ENCODE results near the gene SPAM1.
"Not testable (repeated sequence)": the region's sequence is repeated elsewhere in the genome, so short reads cannot be mapped to it uniquely, and the experiment has no call there.

Gene SPAM1, protein sequence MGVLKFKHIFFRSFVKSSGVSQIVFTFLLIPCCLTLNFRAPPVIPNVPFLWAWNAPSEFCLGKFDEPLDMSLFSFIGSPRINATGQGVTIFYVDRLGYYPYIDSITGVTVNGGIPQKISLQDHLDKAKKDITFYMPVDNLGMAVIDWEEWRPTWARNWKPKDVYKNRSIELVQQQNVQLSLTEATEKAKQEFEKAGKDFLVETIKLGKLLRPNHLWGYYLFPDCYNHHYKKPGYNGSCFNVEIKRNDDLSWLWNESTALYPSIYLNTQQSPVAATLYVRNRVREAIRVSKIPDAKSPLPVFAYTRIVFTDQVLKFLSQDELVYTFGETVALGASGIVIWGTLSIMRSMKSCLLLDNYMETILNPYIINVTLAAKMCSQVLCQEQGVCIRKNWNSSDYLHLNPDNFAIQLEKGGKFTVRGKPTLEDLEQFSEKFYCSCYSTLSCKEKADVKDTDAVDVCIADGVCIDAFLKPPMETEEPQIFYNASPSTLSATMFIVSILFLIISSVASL

GRCh38 chr7:123924941-123925340 is at the start of gene SPAM1:
SPAM1 (plus strand) TSS chr7:123925241; CDS start chr7:123953571, 28,330 bp downstream.
- in situ Hi-C loops (cut with MboI; ENCODE audit: low sequenced_read_pairs), result no loop called here

GRCh38 chr7:123876557-123877256 is 48.3 kb upstream of the SPAM1 start:
- in situ Hi-C loops (cut with MboI; ENCODE audit: low sequenced_read_pairs), result no loop called here

- in situ Hi-C loops (cut with MboI; ENCODE audit: low sequenced_read_pairs), result no loop called here
Measured at GRCh38 chr7:123879628-123880027, 45.4 kb upstream of the SPAM1 start.

- in situ Hi-C loops (cut with MboI; ENCODE audit: low sequenced_read_pairs), result no loop called here
Measured at GRCh38 chr7:123881300-123881699, 43.7 kb upstream of the SPAM1 start.

- in situ Hi-C loops (cut with MboI; ENCODE audit: low sequenced_read_pairs), result no loop called here
Measured at GRCh38 chr7:123883154-123883553, 41.9 kb upstream of the SPAM1 start.

GRCh38 chr7:123888192-123888591 is 36.8 kb upstream of the SPAM1 start:
- in situ Hi-C loops (cut with MboI; ENCODE audit: low sequenced_read_pairs), result no loop called here

DNA sequence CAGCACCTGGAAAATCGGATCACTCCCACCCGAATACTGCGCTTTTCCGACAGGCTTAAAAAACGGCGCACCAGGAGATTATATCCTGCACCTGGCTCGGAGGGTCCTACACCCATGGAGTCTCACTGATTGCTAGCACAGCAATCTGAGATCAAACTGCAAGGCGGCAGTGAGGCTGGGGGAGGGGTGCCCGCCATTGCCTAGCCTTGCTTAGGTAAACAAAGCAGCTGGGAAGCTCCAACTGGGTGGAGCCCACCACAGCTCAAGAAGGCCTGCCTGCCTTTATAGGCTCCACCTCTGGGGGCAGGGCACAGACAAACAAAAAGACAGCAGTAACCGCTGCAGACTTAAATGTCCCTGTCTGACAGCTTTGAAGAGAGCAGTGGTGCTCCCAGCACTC is 30.3 kb upstream of the SPAM1 start:
- in situ Hi-C loops (cut with MboI; ENCODE audit: low sequenced_read_pairs), result not testable (repeated sequence)

DNA sequence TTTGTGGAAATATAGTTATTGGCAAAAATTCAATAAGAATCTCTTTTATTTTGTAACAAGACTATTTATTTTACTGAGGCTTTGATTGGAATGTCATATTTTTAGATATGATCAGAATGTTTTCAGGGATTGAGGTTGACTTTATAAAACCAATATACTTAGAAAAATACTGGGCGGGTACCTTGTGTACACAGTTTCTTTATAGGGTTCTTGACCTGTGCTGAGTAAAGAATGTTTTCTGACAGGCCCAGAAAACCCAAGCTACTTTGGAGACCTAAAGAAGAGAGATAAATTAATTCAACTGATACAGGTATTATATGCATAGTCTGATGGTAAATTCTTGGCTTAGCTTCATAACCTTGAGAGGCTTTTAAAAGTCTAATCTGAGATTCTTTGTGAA is 23.9 kb upstream of the SPAM1 start:
- in situ Hi-C loops (cut with MboI; ENCODE audit: low sequenced_read_pairs), result no loop called here

- in situ Hi-C loops (cut with MboI; ENCODE audit: low sequenced_read_pairs), result no loop called here
Measured at GRCh38 chr7:123905714-123906113, 19.3 kb upstream of the SPAM1 start.

DNA sequence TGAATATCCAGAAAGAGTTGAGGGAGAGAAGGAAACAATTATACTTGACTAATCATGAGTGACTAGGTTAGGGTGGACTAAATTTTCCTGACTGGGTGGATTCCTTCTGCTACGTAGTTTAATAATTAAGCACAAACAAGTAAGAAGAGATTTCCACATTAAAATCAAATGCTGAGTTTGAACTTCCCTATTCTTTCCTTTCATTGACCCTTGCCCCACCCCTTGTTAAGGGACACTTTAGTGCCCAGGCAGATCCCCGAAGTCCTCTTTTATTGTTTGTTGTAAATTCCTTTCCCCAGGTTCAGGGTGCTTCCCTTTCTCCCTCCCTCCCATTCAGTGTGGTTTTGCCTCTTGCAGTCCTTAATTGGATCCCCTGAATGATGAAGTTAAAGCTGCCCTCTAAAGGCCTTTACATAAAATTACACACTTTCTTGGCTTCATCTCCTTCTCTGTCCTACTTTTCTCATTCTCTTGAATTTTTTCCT is 8.8 kb upstream of the SPAM1 start:
- in situ Hi-C loops (cut with MboI; ENCODE audit: low sequenced_read_pairs), result no loop called here

GRCh38 chr7:123917878-123918277 is 7.2 kb upstream of the SPAM1 start:
- in situ Hi-C loops (cut with MboI; ENCODE audit: low sequenced_read_pairs), result no loop called here

- in situ Hi-C loops (cut with MboI; ENCODE audit: low sequenced_read_pairs), result no loop called here
Measured at GRCh38 chr7:123918309-123918708, 6.7 kb upstream of the SPAM1 start.

GRCh38 chr7:123923599-123923998 is 1.4 kb upstream of the SPAM1 start:
- in situ Hi-C loops (cut with MboI; ENCODE audit: low sequenced_read_pairs), result no loop called here

DNA sequence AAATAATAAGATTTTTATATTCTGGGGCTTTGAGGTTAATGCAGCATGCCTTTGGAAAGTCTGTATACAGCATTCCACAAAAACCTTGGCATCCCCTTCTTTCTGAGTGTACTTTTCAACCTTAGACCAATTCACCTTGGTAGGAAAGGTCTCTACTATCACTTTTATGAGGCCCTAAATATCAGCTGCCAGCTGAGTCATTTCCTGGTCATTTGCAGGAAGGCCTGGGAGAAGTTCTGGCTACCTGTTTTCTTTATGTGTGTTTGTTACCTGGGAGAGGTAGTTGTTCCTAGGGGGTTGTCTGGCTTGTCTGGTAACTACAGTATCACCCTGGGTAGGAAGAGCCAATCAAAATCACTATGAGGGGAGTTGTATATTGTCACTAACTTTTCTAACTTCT is 4.1 kb downstream of the SPAM1 start:
- in situ Hi-C loops (cut with MboI; ENCODE audit: low sequenced_read_pairs), result no loop called here

DNA sequence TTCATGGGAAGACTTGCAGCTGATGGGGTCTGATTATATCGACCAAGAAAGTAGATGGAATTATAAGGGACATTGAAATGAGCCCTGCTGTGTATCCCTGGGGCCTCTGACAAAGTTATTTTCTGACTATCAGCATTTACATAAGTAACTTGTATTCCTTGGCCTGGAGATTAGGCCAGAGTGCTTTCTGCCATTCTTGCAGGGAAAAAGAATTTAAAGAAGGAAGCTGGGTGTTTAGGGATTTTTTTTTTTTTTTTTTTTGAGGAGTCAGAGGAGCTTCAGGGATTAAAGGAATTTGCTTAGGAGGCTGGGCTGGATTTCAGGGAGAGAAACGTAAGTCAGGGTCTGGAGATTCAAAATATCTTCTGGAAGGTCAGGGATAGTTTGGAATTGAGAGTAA is 4.6 kb downstream of the SPAM1 start:
- in situ Hi-C loops (cut with MboI; ENCODE audit: low sequenced_read_pairs), result no loop called here

DNA sequence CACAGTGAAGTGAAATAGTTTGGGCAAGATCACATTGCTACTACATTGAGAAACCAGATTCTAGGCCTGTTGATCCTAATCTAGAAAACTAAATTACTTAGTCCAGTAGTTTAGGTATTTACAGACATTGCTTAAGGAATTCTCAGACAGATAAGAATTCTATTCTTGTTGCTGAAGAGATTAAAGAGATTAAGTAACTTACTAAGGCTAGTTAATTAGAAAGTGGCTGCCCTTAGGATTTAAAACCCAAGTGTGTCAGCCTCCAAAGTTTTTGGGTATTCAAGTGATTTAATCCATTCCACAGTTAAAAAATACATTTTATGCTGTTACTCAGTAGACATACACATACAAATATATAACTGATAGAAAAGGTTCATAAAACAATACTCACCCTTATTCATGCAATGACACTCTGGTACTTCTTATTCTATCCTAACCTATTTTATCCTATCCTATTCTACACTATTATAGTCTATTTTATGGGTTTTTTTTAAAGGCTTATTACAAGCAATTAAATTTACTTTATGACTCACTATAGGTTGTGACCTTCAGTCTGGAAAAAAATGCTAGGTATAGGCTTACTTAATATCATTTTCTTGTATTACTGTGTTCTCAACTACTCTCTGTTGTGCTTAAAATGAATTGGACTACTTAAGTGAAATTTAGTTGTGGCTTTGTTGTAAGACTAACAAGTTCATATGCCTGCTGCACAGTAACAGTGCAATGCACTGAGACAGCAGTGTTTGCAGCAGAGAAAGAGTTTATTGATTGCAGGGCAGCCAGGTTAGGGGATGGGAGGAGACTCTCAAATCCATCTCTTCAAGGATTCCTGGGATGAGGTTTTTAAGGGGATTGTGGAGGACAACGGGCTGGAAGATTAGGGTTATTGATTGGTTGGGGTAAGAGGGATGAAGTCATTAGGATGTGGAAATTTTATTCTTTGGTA is 10.7 kb downstream of the SPAM1 start:
- in situ Hi-C loops (cut with MboI; ENCODE audit: low sequenced_read_pairs), result no loop called here

GRCh38 chr7:123936388-123936787 is 11.3 kb downstream of the SPAM1 start:
- in situ Hi-C loops (cut with MboI; ENCODE audit: low sequenced_read_pairs), result no loop called here

- in situ Hi-C loops (cut with MboI; ENCODE audit: low sequenced_read_pairs), result no loop called here
Measured at GRCh38 chr7:123939784-123940183, 14.7 kb downstream of the SPAM1 start.

DNA sequence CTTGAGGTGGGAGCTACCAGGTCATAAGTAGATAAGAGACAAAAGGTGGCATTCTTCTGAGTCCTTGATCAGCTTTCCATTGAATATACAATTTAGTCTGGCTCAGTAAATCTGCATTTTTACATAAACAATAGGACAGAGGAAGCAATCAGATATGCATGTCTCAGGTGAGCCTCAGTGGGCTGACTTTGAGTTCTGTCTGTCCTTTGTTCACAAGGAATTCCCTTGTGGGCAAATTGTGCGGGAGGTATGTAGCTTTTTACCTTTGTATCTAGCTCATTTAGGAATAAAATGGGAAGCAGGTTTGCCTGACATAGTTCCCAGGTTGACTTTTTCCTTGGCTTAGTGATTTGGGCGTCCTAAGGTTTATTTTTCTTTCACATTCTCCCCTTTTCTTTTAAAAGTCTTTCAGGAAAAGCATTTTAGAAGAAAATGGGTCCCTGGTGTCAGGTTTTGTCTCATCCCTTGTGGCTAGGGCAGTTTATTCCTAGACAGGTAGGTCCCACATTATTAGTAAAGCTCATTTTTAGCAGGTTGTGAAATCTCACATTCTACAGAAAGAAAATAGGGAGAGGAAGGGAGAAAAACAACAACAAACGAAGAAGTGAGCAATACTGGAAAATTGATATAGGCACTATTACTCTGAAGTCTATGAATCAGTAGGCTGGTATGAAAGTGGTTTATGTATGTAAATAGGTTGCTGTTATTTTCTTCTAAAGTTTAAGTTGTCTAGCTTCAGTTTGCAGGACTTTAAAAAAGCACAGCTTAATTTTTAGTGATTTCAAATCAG is 16.5 kb downstream of the SPAM1 start:
- in situ Hi-C loops (cut with MboI; ENCODE audit: low sequenced_read_pairs), result no loop called here

DNA sequence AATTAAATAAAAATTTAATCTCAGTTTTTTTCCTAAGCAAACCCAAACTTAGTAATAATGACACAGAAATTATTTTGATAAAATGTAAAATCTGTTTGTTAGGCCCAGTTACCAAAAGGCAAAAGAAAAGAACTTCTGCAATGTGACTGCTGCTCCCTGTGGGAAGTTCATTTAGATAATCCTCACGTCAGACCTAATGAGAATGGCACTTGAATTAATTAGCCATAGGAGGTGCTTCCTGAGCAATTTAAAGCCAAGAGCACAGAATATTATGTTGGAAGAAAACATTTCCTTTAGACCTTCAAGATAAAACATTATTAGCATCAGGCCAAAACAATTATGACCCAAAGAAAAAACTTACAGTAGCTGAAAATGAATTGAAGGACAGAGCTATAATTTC is 19.4 kb downstream of the SPAM1 start:
- in situ Hi-C loops (cut with MboI; ENCODE audit: low sequenced_read_pairs), result no loop called here
